ENCODE measurements around the gene KCNMA1.

KCNMA1 gene

GRCh38 chr10:77097625-77098024 is 540.0 kb downstream of the KCNMA1 start:
- DNase-seq = no peak

- DNase-seq = no peak
These were observed 544.5 kb downstream of the KCNMA1 start for GRCh38 chr10:77093126-77093525.

GRCh38 chr10:77091597-77092165 is 545.9 kb downstream of the KCNMA1 start:
- no peak for DNase-seq

- no peak for DNase-seq
These were observed 546.9 kb downstream of the KCNMA1 start for GRCh38 chr10:77090381-77091356.

- DNase-seq = no peak
These were observed 550.2 kb downstream of the KCNMA1 start for GRCh38 chr10:77087366-77087765.

- no peak for DNase-seq
These were observed 551.5 kb downstream of the KCNMA1 start for GRCh38 chr10:77086081-77086480.

GRCh38 chr10:77085344-77085743 is 552.3 kb downstream of the KCNMA1 start:
- DNase-seq = no peak

- no peak for DNase-seq
These were observed 553.0 kb downstream of the KCNMA1 start for GRCh38 chr10:77084431-77085144.

GRCh38 chr10:77082601-77083252 is 554.9 kb downstream of the KCNMA1 start:
- no peak for DNase-seq

GRCh38 chr10:77081481-77081891 is 556.1 kb downstream of the KCNMA1 start:
- peak in 23 of 56 donors; percentile 8 to 74 (median 39) for DNase-seq

- no peak for DNase-seq
These were observed 557.1 kb downstream of the KCNMA1 start for GRCh38 chr10:77080361-77081027.

GRCh38 chr10:77079592-77080300 is 557.9 kb downstream of the KCNMA1 start:
- DNase-seq = peak in 1 of 56 donors; percentile 1

GRCh38 chr10:77077316-77077945 is 560.2 kb downstream of the KCNMA1 start:
- DNase-seq = peak in 6 of 56 donors; percentile 4 to 24 (median 12)

- no peak for DNase-seq
These were observed 561.7 kb downstream of the KCNMA1 start for GRCh38 chr10:77075926-77076325.

GRCh38 chr10:77074104-77074624 is 563.4 kb downstream of the KCNMA1 start:
- no peak for DNase-seq

GRCh38 chr10:77073663-77073960 is 564.0 kb downstream of the KCNMA1 start:
- no peak for DNase-seq

- no peak for DNase-seq
These were observed 564.6 kb downstream of the KCNMA1 start for GRCh38 chr10:77072836-77073662.

GRCh38 chr10:77072361-77072835 is 565.2 kb downstream of the KCNMA1 start:
- no peak for DNase-seq

GRCh38 chr10:77071956-77072355 is 565.7 kb downstream of the KCNMA1 start:
- DNase-seq = no peak
